ENCODE data around the gene PPHLN1.
A peak's percentile ranks its signal among the peaks of the same experiment; 100 is the strongest.

PPHLN1 gene

GRCh38 chr12:42325653-42326474 lies at the start of gene PPHLN1, which contains the start of gene ZCRB1:
Gene PPHLN1 (plus strand): TSS chr12:42326167. CDS start chr12:42335903, 9,736 bp downstream.
Gene ZCRB1 (minus strand): TSS chr12:42326094. CDS start chr12:42324102, 1,992 bp downstream.
- peak; percentile 49 for DNase-seq

GRCh38 chr12:42277396-42278127 lies 48.4 kb upstream of the PPHLN1 start:
- DNase-seq, result no peak

- DNase-seq, result no peak
These were observed 47.8 kb upstream of the PPHLN1 start for GRCh38 chr12:42278128-42278510.

- no peak for DNase-seq
These were observed 44.7 kb upstream of the PPHLN1 start for GRCh38 chr12:42281278-42281677.

- no peak for DNase-seq
These were observed 44.1 kb upstream of the PPHLN1 start for GRCh38 chr12:42281844-42282243.

GRCh38 chr12:42282294-42282693 lies 43.7 kb upstream of the PPHLN1 start:
- DNase-seq, result no peak

GRCh38 chr12:42283739-42284138 lies 42.2 kb upstream of the PPHLN1 start:
- DNase-seq, result no peak

- no peak for DNase-seq
These were observed 41.8 kb upstream of the PPHLN1 start for GRCh38 chr12:42284157-42284556.

GRCh38 chr12:42284876-42285275 lies 41.1 kb upstream of the PPHLN1 start:
- no peak for DNase-seq

- no peak for DNase-seq
These were observed 40.5 kb upstream of the PPHLN1 start for GRCh38 chr12:42285431-42285830.

GRCh38 chr12:42286741-42287140 lies 39.2 kb upstream of the PPHLN1 start:
- no peak for DNase-seq

GRCh38 chr12:42288544-42288943 lies 37.4 kb upstream of the PPHLN1 start:
- no peak for DNase-seq

GRCh38 chr12:42291680-42292079 lies 34.3 kb upstream of the PPHLN1 start:
- no peak for DNase-seq

GRCh38 chr12:42296503-42297109 lies 29.4 kb upstream of the PPHLN1 start:
- no peak for DNase-seq

GRCh38 chr12:42298887-42299286 lies 27.1 kb upstream of the PPHLN1 start:
- no peak for DNase-seq

- DNase-seq, result no peak
These were observed 26.3 kb upstream of the PPHLN1 start for GRCh38 chr12:42299392-42300308.

GRCh38 chr12:42306297-42306696 lies 19.7 kb upstream of the PPHLN1 start:
- no peak for DNase-seq

GRCh38 chr12:42308390-42308789 lies 17.6 kb upstream of the PPHLN1 start:
- DNase-seq, result no peak

GRCh38 chr12:42309996-42310395 lies 16.0 kb upstream of the PPHLN1 start:
- DNase-seq, result no peak

GRCh38 chr12:42315108-42315507 lies 10.9 kb upstream of the PPHLN1 start:
- no peak for DNase-seq

- no peak for DNase-seq
These were observed 5.2 kb upstream of the PPHLN1 start for GRCh38 chr12:42320796-42321195.

GRCh38 chr12:42322567-42322966 lies 3.4 kb upstream of the PPHLN1 start:
- DNase-seq, result no peak

- DNase-seq, result no peak
These were observed 2.1 kb upstream of the PPHLN1 start for GRCh38 chr12:42323856-42324255.

All from 8988T (cell line).